ENCODE measurements around the gene PEX26.

GRCh38 chr22:18063306-18063705 lies 14.5 kb upstream of the PEX26 start:
- TF ChIP-seq CTCF (conservative IDR thresholded peaks at IDR 0.05; ENCODE audit: low read length) (no peak), EZH2phosphoT487 (IDR thresholded peaks at IDR 0.05; ENCODE audit: borderline replicate concordance, low read depth, low read length) (no peak)
